H9 (cell line): ENCODE results near the gene B3GNT2. TPM values are rescaled to one million over a fixed set of nuclear protein-coding genes. Genes with fewer than 3 reads are reported as not detected.

ENCODE experiments used
- DNase-seq: peaks from one replicate; pipeline ENCODE4 v3.0.0-alpha.2; 2017
- H2AFZ ChIP-seq: one replicate; pipeline ENCODE4 v1.6.1; 2013; ENCODE audit warnings: mild to moderate bottlenecking, low read length, control low read depth, moderate library complexity
- H2AK5ac ChIP-seq: 2 replicates; pipeline ENCODE4 v1.6.1; 2013; ENCODE audit warnings: low read length, control low read depth, mixed read lengths; ENCODE audit not compliant: insufficient read length
- H2BK120ac ChIP-seq: one replicate; pipeline ENCODE4 v1.6.1; 2013; ENCODE audit warnings: low read depth, mild to moderate bottlenecking, low read length, control low read depth, inconsistent platforms; ENCODE audit not compliant: poor library complexity, severe bottlenecking
- H2BK12ac ChIP-seq: 2 replicates; pipeline ENCODE4 v1.6.1; 2013; ENCODE audit warnings: low read length, control low read depth, mixed read lengths, low read depth; ENCODE audit not compliant: insufficient read length
- H2BK15ac ChIP-seq: 2 replicates; pipeline ENCODE4 v1.6.1; 2013; ENCODE audit warnings: low read depth, low read length, control low read depth
- H2BK20ac ChIP-seq: one replicate; pipeline ENCODE4 v1.6.1; 2013; ENCODE audit warnings: low read depth, mild to moderate bottlenecking, low read length, control low read depth, inconsistent platforms; ENCODE audit not compliant: poor library complexity, severe bottlenecking
- H2BK5ac ChIP-seq: 2 replicates; pipeline ENCODE4 v1.6.1; 2013; ENCODE audit warnings: low read length, control low read depth, mixed read lengths; ENCODE audit not compliant: insufficient read length
- H3K14ac ChIP-seq: 2 replicates; pipeline ENCODE4 v1.6.1; 2013; ENCODE audit warnings: low read length, control low read depth; ENCODE audit not compliant: insufficient read depth
- H3K18ac ChIP-seq: 2 replicates; pipeline ENCODE4 v1.6.1; 2013; ENCODE audit warnings: low read depth, mild to moderate bottlenecking, mixed read lengths, low read length, control low read depth; ENCODE audit not compliant: insufficient read length
- H3K23ac ChIP-seq: 2 replicates; pipeline ENCODE4 v1.6.1; 2013; ENCODE audit warnings: low read length, control low read depth, mixed read lengths, low read depth; ENCODE audit not compliant: insufficient read length
- H3K23me2 ChIP-seq: 2 replicates; pipeline ENCODE4 v1.6.1; 2013; ENCODE audit warnings: low read depth, mild to moderate bottlenecking, mixed read lengths, low read length, control low read depth; ENCODE audit not compliant: insufficient read length, poor library complexity, severe bottlenecking
- H3K27ac ChIP-seq: 2 replicates; pipeline ENCODE4 v1.5.1; 2013; ENCODE audit warnings: low read length, control low read depth, mixed read lengths, low read depth; ENCODE audit not compliant: insufficient read length
- H3K27me3 ChIP-seq: 2 replicates; pipeline ENCODE4 v1.6.1; 2013; ENCODE audit warnings: low read length, control low read depth, inconsistent platforms; ENCODE audit not compliant: insufficient read depth
- H3K4ac ChIP-seq: 2 replicates; pipeline ENCODE4 v1.6.1; 2013; ENCODE audit warnings: low read depth, mild to moderate bottlenecking, control low read depth, inconsistent platforms, low read length, moderate library complexity
- H3K4me1 ChIP-seq: 2 replicates; pipeline ENCODE4 v1.6.1; 2013; ENCODE audit warnings: low read length, control low read depth, inconsistent platforms; ENCODE audit not compliant: insufficient read depth
- H3K4me2 ChIP-seq: 2 replicates; pipeline ENCODE4 v1.6.1; 2013; ENCODE audit warnings: low read length, control low read depth, mixed read lengths; ENCODE audit not compliant: insufficient read length, insufficient read depth
- H3K56ac ChIP-seq: 2 replicates; pipeline ENCODE4 v1.6.1; 2013; ENCODE audit warnings: low read depth, mild to moderate bottlenecking, mixed read lengths, low read length, control low read depth; ENCODE audit not compliant: insufficient read length
- H3K79me1 ChIP-seq: 2 replicates; pipeline ENCODE4 v1.6.1; 2013; ENCODE audit warnings: low read depth, mild to moderate bottlenecking, moderate library complexity, low read length, control low read depth, inconsistent platforms; ENCODE audit not compliant: insufficient read depth, poor library complexity, severe bottlenecking
- H3K79me2 ChIP-seq: 2 replicates; pipeline ENCODE4 v1.6.1; 2013; ENCODE audit warnings: low read length, control low read depth, inconsistent platforms; ENCODE audit not compliant: insufficient read depth
- H3K9ac ChIP-seq: 2 replicates; pipeline ENCODE4 v1.6.1; 2013; ENCODE audit warnings: low read length, control low read depth, mixed read lengths; ENCODE audit not compliant: insufficient read length; ENCODE audit errors: extremely low read depth
- H3K9me3 ChIP-seq: one replicate; pipeline ENCODE4 v1.6.1; 2013; ENCODE audit warnings: low read depth, low read length, inconsistent platforms; ENCODE audit not compliant: control insufficient read depth
- H3T11ph ChIP-seq: one replicate; pipeline ENCODE4 v1.6.1; 2013; ENCODE audit warnings: mild to moderate bottlenecking, low read length, control low read depth, inconsistent platforms
- H4K20me1 ChIP-seq: one replicate; pipeline ENCODE4 v1.6.1; 2013; ENCODE audit not compliant: control insufficient read depth, insufficient read length, insufficient read depth
- H4K5ac ChIP-seq: 2 replicates; pipeline ENCODE4 v1.6.1; 2013; ENCODE audit warnings: low read depth, mild to moderate bottlenecking, mixed read lengths, low read length, control low read depth; ENCODE audit not compliant: insufficient read length
- H4K8ac ChIP-seq: replicated peaks from 2 replicates; pipeline ENCODE4 v1.6.1; 2013; ENCODE audit warnings: low read length, control low read depth, mixed read lengths, low read depth; ENCODE audit not compliant: insufficient read length
- H4K91ac ChIP-seq: 2 replicates; pipeline ENCODE4 v1.6.1; 2013; ENCODE audit warnings: low read depth, mild to moderate bottlenecking, moderate library complexity, mixed read lengths, low read length, control low read depth; ENCODE audit not compliant: insufficient read length
- H3K27ac Mint-ChIP-seq, 3 experiments: 2 replicates in 2 of 3; 3 replicates in 1 of 3; pipeline ENCODE4 v1.8.0; 2020 to 2021; ENCODE audit warnings: mixed read lengths in 3 of 3, mild to moderate bottlenecking in 1 of 3, moderate library complexity in 1 of 3
- H3K27me3 Mint-ChIP-seq: 2 replicates; pipeline ENCODE4 v1.8.0; 2021; ENCODE audit warnings: low read depth, mild to moderate bottlenecking, moderate library complexity, mixed read lengths
- H3K36me3 Mint-ChIP-seq, 3 experiments: 2 replicates in 2 of 3; 3 replicates in 1 of 3; pipeline ENCODE4 v1.8.0; 2020 to 2021; ENCODE audit warnings: low read depth in 3 of 3, mixed read lengths in 3 of 3; ENCODE audit not compliant: insufficient read depth in 1 of 3
- H3K4me1 Mint-ChIP-seq, 2 experiments: 2 replicates each; pipeline ENCODE4 v1.8.0; 2020; ENCODE audit warnings: mixed read lengths in 2 of 2
- H3K4me3 Mint-ChIP-seq, 2 experiments: 2 replicates in 1 of 2; 3 replicates in 1 of 2; pipeline ENCODE4 v1.8.0; 2020 to 2021; ENCODE audit warnings: mild to moderate bottlenecking in 2 of 2, mixed read lengths in 2 of 2, moderate library complexity in 1 of 2
- H3K9me3 Mint-ChIP-seq, 2 experiments: 2 replicates in 1 of 2; 3 replicates in 1 of 2; pipeline ENCODE4 v1.8.0; 2020; ENCODE audit warnings: mild to moderate bottlenecking in 2 of 2, mixed read lengths in 2 of 2, moderate library complexity in 1 of 2
- CTCF ChIP-seq: fragments of 200-600 bp; sonication (generic); conservative IDR thresholded peaks from 3 replicates; pipeline ENCODE4 v1.8.0; 2021; ENCODE audit warnings: antibody characterized with exemption, mild to moderate bottlenecking
- WGBS: extraction: QIAGEN DNeasy Blood & Tissue Kit; methylation state at CpG from one replicate; pipeline ENCODE4 v1.1.7; 2013; ENCODE audit warnings: missing lambda C conversion rate, low lambda C conversion rate, mixed read lengths; ENCODE audit not compliant: insufficient read length; ENCODE audit errors: extremely low coverage; 5-methylcytosine and 5-hydroxymethylcytosine counted together
- total RNA-seq: library from RNA; stranded (reverse); gene quantifications from 2 replicates; pipeline ENCODE4 v1.2.1, GENCODE V29; 2021

B3GNT2 gene
- total RNA-seq, 1 experiment from 2014 or later = 55.3 TPM

GRCh38 chr2:62236499-62236898 is 40.6 kb downstream of the B3GNT2 start:
- Mint-ChIP-seq H3K9me3 (no peaks in the 10 kb centered on the region), H3K4me1 (peaks cover 5 to 11% of the 10 kb centered on the region in 2 experiments), H3K36me3 (no peaks in the 10 kb centered on the region), H3K4me3 (no peak overlapping the region), H3K27ac (peak overlapping the region in 1 of 3 experiments; percentile 76; a peak in 1 of 7 replicates), H3K27me3 (no peaks in the 10 kb centered on the region; the same call in 1 of the 2 replicates)
- Histone ChIP-seq H4K8ac (no peak overlapping the region), H2AK5ac (no peak overlapping the region), H2BK20ac (no peak overlapping the region), H3K27me3 (no peaks in the 10 kb centered on the region), H3K23me2 (no peaks in the 10 kb centered on the region), H3K14ac (no peak overlapping the region), H3K9me3 (no peaks in the 10 kb centered on the region), H2BK12ac (no peak overlapping the region), H3K18ac (no peak overlapping the region), H2BK5ac (no peak overlapping the region), H2BK15ac (no peak overlapping the region), H3K4me2 (no peak overlapping the region), H2BK120ac (no peak overlapping the region), H3K9ac (no peak overlapping the region), H3K4me1 (no peaks in the 10 kb centered on the region), H4K91ac (no peak overlapping the region), H3K79me1 (no peaks in the 10 kb centered on the region), H3K27ac (no peak overlapping the region), H3K4ac (no peak overlapping the region), H3K56ac (no peak overlapping the region), H4K5ac (no peak overlapping the region), H3K79me2 (no peaks in the 10 kb centered on the region), H2AFZ (no peak overlapping the region), H3T11ph (no peak overlapping the region), H3K23ac (no peak overlapping the region), H4K20me1 (no peaks in the 10 kb centered on the region)
- no peak for DNase-seq
- no peak for TF ChIP-seq CTCF
- no CpG with 5 or more reads among the region's 6 CpGs for WGBS
